Measurements from ENCODE around the gene IKBKG. TPM values are rescaled to one million over a fixed set of nuclear protein-coding genes. Genes with fewer than 3 reads are reported as not detected.

The IKBKG gene
- total RNA-seq, 1 donor from 2014 or later = 25.0 TPM

DNA sequence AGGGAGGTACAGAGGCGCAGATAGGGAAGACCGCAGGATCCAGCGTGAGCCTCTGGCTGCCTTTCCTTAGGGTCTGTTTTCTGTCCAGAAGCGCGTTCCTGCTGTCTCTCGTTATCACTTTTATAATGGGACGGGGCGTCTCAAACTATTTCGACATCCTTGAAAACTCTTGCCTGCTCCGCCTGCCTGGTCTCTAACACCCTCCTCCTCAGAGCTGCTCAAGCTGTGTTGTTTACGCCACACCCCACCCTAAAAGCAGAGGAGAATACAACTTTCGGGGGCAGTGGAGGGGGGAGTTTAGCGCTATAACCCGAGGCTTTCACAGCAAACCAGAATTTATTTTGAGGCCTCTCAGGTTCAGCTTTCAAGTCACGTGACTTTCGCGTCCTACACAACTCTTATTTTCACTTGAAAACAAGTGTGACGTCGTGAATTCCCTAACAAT, 30.7 kb upstream of the IKBKG start:
- Mint-ChIP-seq H3K4me1 (ENCODE audit: unreplicated experiment) (peaks cover 13% of the 10 kb centered on the region), H3K9me3 (ENCODE audit: unreplicated experiment) (no peaks in the 10 kb centered on the region), H3K4me3 (ENCODE audit: unreplicated experiment) (peak overlapping the region; percentile 74), H3K36me3 (ENCODE audit: unreplicated experiment) (no peaks in the 10 kb centered on the region), H3K27me3 (ENCODE audit: unreplicated experiment) (no peaks in the 10 kb centered on the region), H3K27ac (ENCODE audit: unreplicated experiment) (peak overlapping the region; percentile 81)
- DNase-seq (ENCODE audit: extremely low spot score, unreplicated experiment) = no peak
- TF ChIP-seq, protein P1, sequence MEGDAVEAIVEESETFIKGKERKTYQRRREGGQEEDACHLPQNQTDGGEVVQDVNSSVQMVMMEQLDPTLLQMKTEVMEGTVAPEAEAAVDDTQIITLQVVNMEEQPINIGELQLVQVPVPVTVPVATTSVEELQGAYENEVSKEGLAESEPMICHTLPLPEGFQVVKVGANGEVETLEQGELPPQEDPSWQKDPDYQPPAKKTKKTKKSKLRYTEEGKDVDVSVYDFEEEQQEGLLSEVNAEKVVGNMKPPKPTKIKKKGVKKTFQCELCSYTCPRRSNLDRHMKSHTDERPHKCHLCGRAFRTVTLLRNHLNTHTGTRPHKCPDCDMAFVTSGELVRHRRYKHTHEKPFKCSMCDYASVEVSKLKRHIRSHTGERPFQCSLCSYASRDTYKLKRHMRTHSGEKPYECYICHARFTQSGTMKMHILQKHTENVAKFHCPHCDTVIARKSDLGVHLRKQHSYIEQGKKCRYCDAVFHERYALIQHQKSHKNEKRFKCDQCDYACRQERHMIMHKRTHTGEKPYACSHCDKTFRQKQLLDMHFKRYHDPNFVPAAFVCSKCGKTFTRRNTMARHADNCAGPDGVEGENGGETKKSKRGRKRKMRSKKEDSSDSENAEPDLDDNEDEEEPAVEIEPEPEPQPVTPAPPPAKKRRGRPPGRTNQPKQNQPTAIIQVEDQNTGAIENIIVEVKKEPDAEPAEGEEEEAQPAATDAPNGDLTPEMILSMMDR (IDR thresholded peaks at IDR 0.05) = no peak

- TF ChIP-seq, protein P1 (IDR thresholded peaks at IDR 0.05) = no peak
- peaks cover 13% of the 10 kb centered on the region for H3K4me1 Mint-ChIP-seq (ENCODE audit: unreplicated experiment)
- H3K27me3 Mint-ChIP-seq (ENCODE audit: unreplicated experiment) = no peaks in the 10 kb centered on the region
- no peaks in the 10 kb centered on the region for H3K36me3 Mint-ChIP-seq (ENCODE audit: unreplicated experiment)
- no peak overlapping the region for H3K27ac Mint-ChIP-seq (ENCODE audit: unreplicated experiment)
- no peak for DNase-seq (ENCODE audit: extremely low spot score, unreplicated experiment)
- no peaks in the 10 kb centered on the region for H3K9me3 Mint-ChIP-seq (ENCODE audit: unreplicated experiment)
- H3K4me3 Mint-ChIP-seq (ENCODE audit: unreplicated experiment) = no peak overlapping the region
Observed at GRCh38 chrX:154517101-154517781, 30.2 kb upstream of the IKBKG start.

GRCh38 chrX:154519389-154519788, 28.0 kb upstream of the IKBKG start:
- H3K27ac Mint-ChIP-seq (ENCODE audit: unreplicated experiment) = no peak overlapping the region
- H3K36me3 Mint-ChIP-seq (ENCODE audit: unreplicated experiment) = no peaks in the 10 kb centered on the region
- H3K27me3 Mint-ChIP-seq (ENCODE audit: unreplicated experiment) = no peaks in the 10 kb centered on the region

DNA sequence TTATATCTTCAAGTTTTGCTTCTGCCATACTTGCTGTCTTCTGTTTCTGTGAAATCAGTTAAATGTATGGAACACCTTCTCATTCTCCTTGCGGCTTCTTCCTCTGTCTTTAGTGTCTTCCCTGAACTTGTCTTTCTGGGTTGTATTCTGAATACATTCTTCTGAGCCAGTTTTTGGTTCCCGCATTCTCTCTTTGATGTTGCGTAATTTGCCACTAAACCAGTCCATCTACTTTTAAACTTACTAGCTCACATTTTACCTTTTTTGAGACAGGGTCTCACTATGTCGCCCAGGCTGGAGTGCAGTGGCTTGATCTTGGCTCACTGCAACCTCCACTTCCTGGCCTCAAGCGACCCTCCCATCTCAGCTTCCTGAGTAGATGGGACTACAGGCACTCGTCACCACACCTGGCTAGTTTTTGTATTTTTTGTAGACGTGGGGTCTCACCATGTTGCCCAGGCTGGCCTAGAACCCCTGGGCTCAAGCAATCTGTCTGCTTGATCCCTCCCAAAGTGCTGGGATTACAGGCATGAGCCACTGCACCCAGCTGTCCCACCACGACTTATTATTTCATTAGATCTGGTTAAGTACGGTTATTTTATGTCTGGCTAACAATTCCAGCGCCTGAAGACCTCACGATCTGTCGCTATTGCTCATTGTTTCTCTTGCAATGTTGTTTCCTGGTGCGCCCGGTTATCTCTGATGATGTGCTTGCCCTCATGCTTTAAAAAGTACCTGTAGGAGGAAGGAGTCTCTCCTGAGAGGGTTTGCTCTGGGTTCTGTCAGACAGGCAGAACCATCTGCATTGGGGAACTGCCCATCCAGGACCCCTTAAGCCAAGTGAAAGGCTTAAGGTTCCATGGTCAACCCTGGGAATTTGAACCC, 21.6 kb upstream of the IKBKG start:
- no peak overlapping the region for H3K4me3 Mint-ChIP-seq (ENCODE audit: unreplicated experiment)
- no peak overlapping the region for H3K27ac Mint-ChIP-seq (ENCODE audit: unreplicated experiment)
- TF ChIP-seq, protein P1 (IDR thresholded peaks at IDR 0.05) = no peak
- no peaks in the 10 kb centered on the region for H3K9me3 Mint-ChIP-seq (ENCODE audit: unreplicated experiment)
- H3K27me3 Mint-ChIP-seq (ENCODE audit: unreplicated experiment) = no peaks in the 10 kb centered on the region
- DNase-seq (ENCODE audit: extremely low spot score, unreplicated experiment) = no peak
- peaks cover 19% of the 10 kb centered on the region for H3K4me1 Mint-ChIP-seq (ENCODE audit: unreplicated experiment)
- no peaks in the 10 kb centered on the region for H3K36me3 Mint-ChIP-seq (ENCODE audit: unreplicated experiment)

More at GRCh38 chrX:154519389-154519788, 28.0 kb upstream of the IKBKG start:
- Mint-ChIP-seq H3K4me3 (ENCODE audit: unreplicated experiment) (no peak overlapping the region), H3K4me1 (ENCODE audit: unreplicated experiment) (peaks cover 11% of the 10 kb centered on the region), H3K9me3 (ENCODE audit: unreplicated experiment) (no peaks in the 10 kb centered on the region)
- TF ChIP-seq, protein P1 (IDR thresholded peaks at IDR 0.05) = no peak
- no peak for DNase-seq (ENCODE audit: extremely low spot score, unreplicated experiment)
